Skeletal muscle tissue (tissue), 4 donors: Measurements from ENCODE around the gene SH3TC1. TPM values are rescaled to one million over a fixed set of nuclear protein-coding genes. Genes with fewer than 3 reads are reported as not detected.
A peak's percentile ranks its signal among the peaks of the same experiment; 100 is the strongest.

Experiments
- H3K27ac ChIP-seq: one replicate; pipeline ENCODE4 v1.7.0; 2013; ENCODE audit warnings: mild to moderate bottlenecking, low read depth, low read length, inconsistent platforms
- H3K27me3 ChIP-seq, 3 donors: one replicate each; pipeline ENCODE4 v1.7.0; 2013; ENCODE audit warnings: low read length in 3 of 3; ENCODE audit not compliant: control insufficient read depth in 3 of 3, insufficient read depth in 3 of 3
- H3K36me3 ChIP-seq, 3 donors: one replicate each; pipeline ENCODE4 v1.7.0; 2013; ENCODE audit warnings: low read length in 3 of 3; ENCODE audit not compliant: control insufficient read depth in 3 of 3, insufficient read depth in 3 of 3
- H3K4me1 ChIP-seq, 3 donors: one replicate each; pipeline ENCODE4 v1.7.0; 2013; ENCODE audit warnings: low read length in 3 of 3, mild to moderate bottlenecking in 3 of 3; ENCODE audit not compliant: control insufficient read depth in 3 of 3, insufficient read depth in 3 of 3
- H3K4me3 ChIP-seq, 3 donors: one replicate each; pipeline ENCODE4 v1.7.0; 2013; ENCODE audit warnings: low read length in 3 of 3
- H3K9ac ChIP-seq, 3 donors: one replicate each; pipeline ENCODE4 v1.7.0; 2013; ENCODE audit warnings: low read length in 3 of 3, mild to moderate bottlenecking in 3 of 3, moderate library complexity in 2 of 3, low read depth in 1 of 3
- H3K9me3 ChIP-seq, 3 donors: one replicate each; pipeline ENCODE4 v1.7.0; 2013; ENCODE audit warnings: low read length in 3 of 3; ENCODE audit not compliant: control insufficient read depth in 3 of 3
- total RNA-seq: library from RNA; depleted of rRNA; stranded (reverse); fragments of >200 nt; gene quantifications from one replicate; pipeline ENCODE4 v1.2.3, GENCODE V29; 2014
- donor health status: Osteomylitis.

SH3TC1 gene
- total RNA-seq, 1 donor from 2014 or later, result 13.0 TPM

DNA sequence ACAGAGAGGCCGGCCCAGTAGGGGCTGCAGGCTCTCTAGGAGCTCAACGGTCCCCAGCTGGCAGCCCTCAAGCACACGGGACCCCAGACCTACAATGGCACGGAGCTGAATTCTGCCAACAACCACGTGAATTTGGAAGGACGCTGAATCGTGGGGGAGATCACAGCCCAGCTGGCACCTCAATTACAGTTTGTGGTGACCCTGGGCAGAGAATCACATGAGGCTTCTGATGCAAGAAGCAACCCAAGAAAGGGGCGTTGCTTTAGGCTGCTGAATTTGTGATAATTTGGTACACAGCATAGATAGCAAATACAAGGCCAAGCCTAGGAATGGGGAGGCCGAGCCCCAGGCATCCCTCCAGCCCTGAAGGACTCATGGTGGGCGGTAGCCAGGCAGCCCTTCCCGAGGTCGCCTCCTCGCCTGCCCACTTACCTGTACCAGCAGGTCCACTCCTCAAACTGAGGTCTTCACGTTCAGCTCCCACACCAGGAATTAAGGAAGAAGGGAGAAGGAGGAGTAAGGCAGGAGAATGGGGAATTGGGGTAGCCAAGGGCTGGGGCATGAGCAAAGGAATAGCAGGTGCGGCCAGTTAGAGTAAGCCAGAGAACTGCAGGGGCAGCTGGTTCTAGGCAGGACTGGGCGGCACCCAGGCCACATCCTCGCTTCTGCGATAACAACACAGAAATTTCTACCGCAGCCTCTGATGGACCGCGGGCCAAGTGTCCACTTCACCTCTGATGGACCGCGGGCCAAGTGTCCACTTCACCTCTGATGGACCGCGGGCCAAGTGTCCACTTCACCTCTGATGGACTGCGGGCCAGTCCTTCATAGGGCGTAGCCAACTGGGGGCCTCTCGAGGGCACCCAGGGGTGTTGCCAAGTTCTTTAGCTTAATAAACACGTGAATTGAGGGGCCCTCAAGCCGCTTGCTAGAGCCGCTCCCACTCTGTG is 47.1 kb downstream of the SH3TC1 start:
- Histone ChIP-seq H3K36me3 (no peaks in the 10 kb centered on the region), H3K4me1 (peaks cover 17 to 21% (median 19%) of the 10 kb centered on the region in 3 donors), H3K27me3 (no peaks in the 10 kb centered on the region), H3K9me3 (no peaks in the 10 kb centered on the region), H3K9ac (no peak overlapping the region), H3K4me3 (no peak overlapping the region), H3K27ac (peak overlapping the region; percentile 70)

DNA sequence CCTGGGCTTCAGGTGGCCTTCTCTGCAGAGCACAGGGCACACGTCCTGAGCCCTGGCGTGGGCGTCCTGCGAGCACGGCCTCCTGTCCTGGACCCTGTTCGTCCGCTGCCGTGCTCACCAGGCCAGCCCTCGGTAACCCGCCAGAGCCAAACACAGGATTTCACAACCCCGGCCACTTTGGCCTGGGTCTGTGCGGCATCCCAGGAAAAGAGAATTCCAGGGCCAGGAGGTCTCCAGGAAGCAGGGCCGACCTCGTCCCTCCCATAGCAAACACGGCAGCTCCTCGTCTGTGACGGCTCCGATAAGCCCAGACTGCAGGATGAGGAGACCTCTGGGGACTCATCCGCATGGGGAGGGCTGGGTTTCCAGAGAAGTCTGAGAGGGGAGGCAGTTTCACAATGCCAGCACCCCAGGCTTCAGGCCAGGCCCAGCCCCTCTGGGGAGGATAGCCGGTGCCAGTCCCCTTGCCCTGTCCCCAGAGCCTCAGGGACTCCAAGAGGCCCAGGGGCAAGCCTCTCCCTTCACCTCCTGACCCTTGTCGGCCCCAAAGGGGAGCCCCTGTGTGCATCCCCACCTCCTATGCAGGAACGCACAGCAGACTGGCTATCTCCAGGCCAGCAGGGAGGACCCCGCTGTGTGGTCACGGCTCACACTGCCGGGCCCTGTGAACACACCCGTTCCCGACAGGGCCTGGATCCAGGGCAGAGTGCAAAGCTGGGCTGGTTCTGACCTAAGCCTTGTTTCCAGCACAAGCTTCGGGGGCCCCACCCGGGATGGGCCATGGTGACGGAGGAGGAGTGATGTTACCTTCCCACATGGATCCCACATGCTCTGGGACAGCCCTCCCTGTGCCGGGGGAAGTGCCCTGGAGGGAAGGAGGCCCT is 48.2 kb downstream of the SH3TC1 start:
- H3K27me3 ChIP-seq, result no peaks in the 10 kb centered on the region
- no peaks in the 10 kb centered on the region for H3K9me3 ChIP-seq
- H3K4me1 ChIP-seq, result peaks cover 16 to 17% (median 16%) of the 10 kb centered on the region in 3 donors
- H3K9ac ChIP-seq, result peak overlapping the region in 2 of 3 donors; percentile 16 to 32
- peak overlapping the region; percentile 70 for H3K27ac ChIP-seq
- no peak overlapping the region for H3K4me3 ChIP-seq
- H3K36me3 ChIP-seq, result no peaks in the 10 kb centered on the region

DNA sequence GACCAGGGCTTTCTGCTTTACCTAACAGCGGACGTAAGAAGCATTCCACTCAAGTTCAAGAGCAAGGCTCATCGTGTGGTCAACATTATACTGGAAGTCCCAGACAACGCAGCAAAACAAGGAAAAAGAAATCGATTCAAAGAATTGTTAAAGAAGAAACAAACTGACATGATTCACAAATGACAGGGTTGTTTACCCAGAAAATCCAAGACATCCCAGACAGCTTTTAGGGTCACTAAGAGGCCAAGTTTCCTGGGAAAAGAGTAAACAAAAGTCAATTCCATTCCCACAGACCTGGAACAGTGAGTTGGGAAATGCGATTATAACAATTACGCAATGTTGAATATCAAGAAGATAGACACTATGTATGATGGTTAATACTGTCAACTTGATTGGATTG is 49.0 kb downstream of the SH3TC1 start:
- Histone ChIP-seq H3K27me3 (no peaks in the 10 kb centered on the region), H3K9me3 (no peaks in the 10 kb centered on the region), H3K36me3 (no peaks in the 10 kb centered on the region), H3K4me1 (peaks cover 9 to 10% (median 9%) of the 10 kb centered on the region in 3 donors), H3K27ac (peak overlapping the region; percentile 70), H3K4me3 (no peak overlapping the region), H3K9ac (peak overlapping the region in 1 of 3 donors; percentile 16)

DNA sequence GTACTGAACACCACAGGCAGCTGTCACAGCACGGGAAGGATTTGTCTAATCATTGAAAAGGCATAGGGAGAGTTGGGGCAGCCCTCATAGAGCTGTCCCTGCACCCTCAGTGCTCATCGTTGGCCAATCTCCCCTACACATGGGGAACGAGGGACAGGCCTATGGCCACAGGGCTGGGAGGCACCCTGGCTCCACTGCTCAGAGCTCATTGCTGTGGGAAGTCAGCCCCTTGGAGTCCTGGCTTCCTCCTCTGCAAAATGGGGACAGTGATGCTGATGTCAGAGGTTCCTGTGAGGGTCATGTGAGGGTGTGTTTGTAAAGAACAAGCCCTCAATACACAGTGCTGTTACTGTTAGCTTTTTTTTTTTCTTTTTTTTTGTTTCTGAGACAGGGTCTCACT is 51.1 kb downstream of the SH3TC1 start:
- H3K27ac ChIP-seq, result no peak overlapping the region
- no peak overlapping the region for H3K9ac ChIP-seq
- no peaks in the 10 kb centered on the region for H3K9me3 ChIP-seq
- no peak overlapping the region for H3K4me3 ChIP-seq
- H3K27me3 ChIP-seq, result no peaks in the 10 kb centered on the region
- H3K36me3 ChIP-seq, result no peaks in the 10 kb centered on the region
- H3K4me1 ChIP-seq, result peaks cover 9 to 10% (median 9%) of the 10 kb centered on the region in 3 donors

DNA sequence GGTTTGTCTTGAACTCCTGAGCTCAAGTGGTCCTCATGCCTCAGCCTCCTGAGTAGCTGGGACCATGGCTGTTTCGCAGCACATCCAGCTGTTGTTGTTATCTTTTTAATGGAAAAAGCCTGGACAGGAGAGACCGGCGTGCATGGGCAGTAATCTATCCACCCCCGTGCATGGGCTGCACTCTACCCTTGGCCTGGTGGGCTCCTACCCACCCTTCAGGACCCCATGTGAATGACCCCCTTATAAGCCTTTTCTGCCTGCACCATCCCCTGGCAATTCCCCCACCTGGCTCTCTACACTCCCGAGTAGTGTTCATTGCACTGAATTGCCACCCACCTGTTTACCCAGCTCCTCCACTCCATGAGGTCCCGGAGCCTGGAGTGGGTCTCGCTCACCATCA is 51.5 kb downstream of the SH3TC1 start:
- H3K27ac ChIP-seq, result no peak overlapping the region

DNA sequence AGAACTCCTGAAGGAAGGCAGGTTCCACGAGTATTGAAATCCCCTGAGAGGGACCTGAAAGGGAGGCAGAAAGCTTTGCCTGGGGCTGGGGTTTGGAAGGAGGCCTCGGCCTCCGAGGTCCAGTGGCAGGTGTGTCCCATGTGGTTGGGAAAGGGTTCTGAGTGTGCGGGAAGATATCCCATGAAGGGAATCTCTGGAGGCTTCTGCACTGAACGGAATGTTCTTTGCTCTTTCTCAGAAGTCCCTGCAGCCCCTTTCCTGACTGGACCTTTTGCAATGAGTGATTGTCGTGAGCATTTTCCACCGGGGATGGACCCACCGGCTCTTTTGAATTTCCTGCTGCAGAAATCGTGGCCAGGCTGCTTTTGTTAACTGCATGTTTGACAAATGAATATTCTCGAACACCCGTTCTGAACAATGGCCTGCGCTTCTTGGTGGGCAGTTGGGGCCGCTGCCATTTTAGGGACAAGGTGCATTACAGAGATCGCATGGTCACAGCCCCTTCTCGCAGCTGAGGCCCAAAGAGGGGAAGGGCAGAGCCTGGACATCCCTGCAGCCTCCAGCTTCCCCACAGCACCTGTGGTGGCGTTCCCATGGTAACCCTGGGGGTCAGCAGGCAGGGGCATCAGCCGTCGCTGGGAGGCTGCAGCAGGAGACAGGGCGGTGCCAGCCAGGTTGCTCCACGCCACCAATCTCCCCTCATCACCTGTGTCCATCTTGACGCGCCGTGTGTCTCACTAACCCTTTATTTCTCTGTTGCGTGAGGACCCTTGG is 52.2 kb downstream of the SH3TC1 start:
- Histone ChIP-seq H3K27me3 (peaks cover 0 to 6% (median 0%) of the 10 kb centered on the region in 3 donors), H3K9ac (no peak overlapping the region), H3K4me1 (peaks cover 9 to 13% (median 10%) of the 10 kb centered on the region in 3 donors), H3K36me3 (no peaks in the 10 kb centered on the region), H3K9me3 (no peaks in the 10 kb centered on the region), H3K4me3 (no peak overlapping the region), H3K27ac (no peak overlapping the region)

More for the DNA sequence above, 51.5 kb downstream of the SH3TC1 start:
- Histone ChIP-seq H3K4me1 (peaks cover 9 to 10% (median 9%) of the 10 kb centered on the region in 3 donors), H3K4me3 (no peak overlapping the region), H3K9me3 (no peaks in the 10 kb centered on the region), H3K36me3 (no peaks in the 10 kb centered on the region), H3K9ac (no peak overlapping the region), H3K27me3 (peaks cover 0 to 2% (median 0%) of the 10 kb centered on the region in 3 donors)

DNA sequence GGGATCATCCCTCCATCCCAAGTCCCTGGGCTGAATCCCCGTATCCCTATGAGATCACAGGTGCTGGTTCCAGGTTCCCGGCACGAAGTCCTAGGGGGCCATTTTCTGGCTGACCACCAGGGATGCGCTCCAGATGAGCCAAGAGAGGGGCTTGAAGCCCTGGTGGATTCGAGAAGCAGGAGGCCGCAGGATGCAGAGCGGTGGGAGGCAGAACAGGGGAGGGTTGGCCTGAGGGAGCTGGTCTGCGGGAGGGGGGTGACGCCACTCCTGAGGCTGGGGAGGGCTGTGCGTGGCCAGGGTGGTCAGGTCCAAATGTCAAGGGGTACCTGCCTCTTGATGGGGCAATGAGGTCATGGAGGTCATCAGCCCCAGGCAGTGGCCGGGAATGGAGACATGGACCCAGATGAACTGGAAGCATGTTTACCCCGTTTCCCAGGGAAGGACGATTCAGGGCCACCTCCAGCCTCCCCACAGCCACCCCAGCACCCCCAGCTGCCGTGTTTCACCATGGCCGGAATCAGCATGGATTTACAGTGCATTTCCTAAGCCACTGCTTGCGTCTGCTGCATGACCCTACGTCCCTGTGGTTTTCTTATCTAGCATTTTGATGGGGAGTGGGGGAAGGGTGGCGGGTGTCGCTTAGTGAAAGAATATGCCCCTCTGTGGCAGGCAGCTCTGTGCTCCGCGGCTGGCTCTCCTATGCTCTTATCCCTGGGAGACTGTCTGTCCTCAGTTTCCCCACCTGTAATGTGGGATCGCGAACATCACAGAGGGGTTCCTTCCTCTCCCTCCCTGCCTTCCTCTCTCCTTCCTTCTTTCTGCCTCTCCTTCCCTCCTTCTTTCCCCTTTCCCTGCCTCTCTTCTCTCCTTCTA is 53.4 kb downstream of the SH3TC1 start:
- no peak overlapping the region for H3K9ac ChIP-seq
- no peak overlapping the region for H3K27ac ChIP-seq
- H3K27me3 ChIP-seq, result peaks cover 0 to 6% (median 0%) of the 10 kb centered on the region in 3 donors
- no peak overlapping the region for H3K4me3 ChIP-seq
- H3K9me3 ChIP-seq, result no peaks in the 10 kb centered on the region
- H3K4me1 ChIP-seq, result peaks cover 6% of the 10 kb centered on the region in 3 donors
- H3K36me3 ChIP-seq, result no peaks in the 10 kb centered on the region

DNA sequence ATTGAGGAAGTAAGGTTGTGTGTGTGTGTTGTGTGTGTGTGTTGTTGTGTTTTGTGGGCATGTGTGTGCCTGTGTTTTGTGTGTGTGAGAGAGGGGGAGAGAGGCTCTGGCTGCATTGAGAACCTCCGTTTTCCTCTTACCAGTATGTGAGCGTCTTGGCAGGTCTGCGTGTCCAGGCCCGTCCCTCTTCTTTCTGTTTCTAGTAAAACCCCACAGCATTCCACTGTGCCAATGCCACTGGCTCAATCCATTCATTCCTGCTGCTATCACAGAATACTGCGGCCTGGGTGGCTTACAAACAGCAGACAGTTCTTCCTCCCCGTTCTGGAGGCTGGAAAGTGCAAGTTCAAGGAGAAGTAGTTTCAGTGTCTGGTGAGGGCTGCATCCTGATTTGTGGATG is 55.0 kb downstream of the SH3TC1 start:
- H3K27ac ChIP-seq, result no peak overlapping the region
- no peak overlapping the region for H3K9ac ChIP-seq
- H3K36me3 ChIP-seq, result no peaks in the 10 kb centered on the region
- H3K9me3 ChIP-seq, result no peaks in the 10 kb centered on the region
- peaks cover 0 to 6% (median 0%) of the 10 kb centered on the region in 3 donors for H3K27me3 ChIP-seq
- H3K4me3 ChIP-seq, result no peak overlapping the region
- H3K4me1 ChIP-seq, result peaks cover 0 to 6% (median 4%) of the 10 kb centered on the region in 3 donors
